ENCODE data around the gene AFP. TPM values are rescaled to one million over a fixed set of nuclear protein-coding genes. Genes with fewer than 3 reads are reported as not detected.

AFP gene
- total and polyA plus RNA-seq, 2 of the 8 experiments (the other 6 are each of a cell fraction or from before 2014, with no cell fraction given) = 6.1 to 10.4 TPM

- Histone ChIP-seq H3K9me3 (ENCODE audit: insufficient read depth in 2 of 2, low read depth in 1 of 2, low read length in 1 of 2) (no peaks in the 10 kb centered on the region), H3K4me1 (replicated peaks in 1 of 4; ENCODE audit: control insufficient read depth in 3 of 4, insufficient read depth in 4 of 4, low read length in 3 of 4) (no peaks in the 10 kb centered on the region), H4K5ac (ENCODE audit: insufficient read length, low read depth, low read length) (no peak overlapping the region), H3K14ac (ENCODE audit: insufficient read length) (no peak overlapping the region), H2AFZ (ENCODE audit: low read length) (no peak overlapping the region), H2BK120ac (replicated peaks; ENCODE audit: low read depth, low read length) (no peak overlapping the region), H3K36me3 (ENCODE audit: control insufficient read depth in 2 of 4, insufficient read depth in 4 of 4, low read length in 3 of 4) (no peaks in the 10 kb centered on the region), H3K27ac (ENCODE audit: low read depth, low read length) (no peak overlapping the region), H2BK20ac (ENCODE audit: low read length) (no peak overlapping the region), H4K20me1 (replicated peaks in 1 of 2; ENCODE audit: control insufficient read depth in 1 of 2, insufficient read depth in 2 of 2, low read length in 2 of 2) (no peaks in the 10 kb centered on the region), H3K4ac (replicated peaks; ENCODE audit: insufficient read length, low read depth, low read length) (no peak overlapping the region), H3K18ac (ENCODE audit: extremely low read depth, low read length) (no peak overlapping the region), H4K8ac (ENCODE audit: extremely low read depth, insufficient read depth, low read length) (no peak overlapping the region), H2BK5ac (ENCODE audit: low read depth, low read length) (no peak overlapping the region), H3K23ac (ENCODE audit: insufficient read length) (no peak overlapping the region), H3K27me3 (replicated peaks in 1 of 4; ENCODE audit: control insufficient read depth in 3 of 4, extremely low read depth in 1 of 4, insufficient read depth in 3 of 4, low read length in 3 of 4) (no peaks in the 10 kb centered on the region), H2AK5ac (ENCODE audit: low read depth, low read length) (no peak overlapping the region), H3K56ac (replicated peaks; ENCODE audit: insufficient read length, low read depth, low read length) (no peak overlapping the region), H4K91ac (replicated peaks; ENCODE audit: insufficient read length, low read length) (no peak overlapping the region), H3K79me2 (ENCODE audit: control insufficient read depth in 1 of 2, insufficient read depth in 2 of 2, low read length in 2 of 2) (no peaks in the 10 kb centered on the region), H3K4me3 (ENCODE audit: extremely low read depth in 1 of 4, insufficient read depth in 2 of 4, low read depth in 3 of 4, low read length in 4 of 4) (no peak overlapping the region), H3K4me2 (ENCODE audit: insufficient read depth in 1 of 2, low read depth in 2 of 2, low read length in 2 of 2) (no peak overlapping the region), H3K9ac (replicated peaks in 1 of 4; ENCODE audit: extremely low read depth in 1 of 4, low read depth in 3 of 4, low read length in 3 of 4) (no peak overlapping the region), H2BK12ac (ENCODE audit: low read depth, low read length) (no peak overlapping the region), H3K23me2 (ENCODE audit: low read depth, low read length) (no peaks in the 10 kb centered on the region), H3K79me1 (ENCODE audit: low read depth, low read length) (no peaks in the 10 kb centered on the region), H2BK15ac (ENCODE audit: low read length) (no peak overlapping the region)
- TF ChIP-seq ZNF274 (IDR thresholded peaks at IDR 0.05; ENCODE audit: borderline replicate concordance, extremely low read depth, low read length) = no peak
- no peak for TF ChIP-seq RNF2 (IDR thresholded peaks at IDR 0.05; ENCODE audit: borderline replicate concordance, low read depth, low read length, missing control alignments, poor library complexity, severe bottlenecking)
- TF ChIP-seq ATF3 (IDR thresholded peaks at IDR 0.05; ENCODE audit: insufficient read depth, low read depth, low read length) = no peak
- TF ChIP-seq HDAC6 (IDR thresholded peaks at IDR 0.05; ENCODE audit: low read depth, low read length) = no peak
- no peak for TF ChIP-seq SIX5 (IDR thresholded peaks at IDR 0.05; ENCODE audit: low read depth, low read length)
- POLR2A ChIA-PET (ENCODE audit: partially characterized antibody) = no interaction called here
- no peak for FAIRE-seq
- CTCF ChIA-PET (ENCODE audit: partially characterized antibody) = no interaction called here
- DNase-seq (ENCODE audit: low read depth in 1 of 2, low spot score in 2 of 2) = no peak
- 94% methylated on average over 1 of the region's 1 CpG; no CpG with 5 or more reads in 1 of the 2 experiments for WGBS, 2 experiments (ENCODE audit: extremely low coverage in 1 of 2, insufficient coverage in 1 of 2, insufficient read length in 1 of 2, insufficient replicate concordance in 2 of 2, low coverage in 1 of 2, low lambda C conversion rate in 2 of 2, missing lambda C conversion rate in 1 of 2)
These were observed 39.7 kb upstream of the AFP start for GRCh38 chr4:73396304-73396703.
